ENCODE results near the gene RPL28. TPM values are rescaled to one million over a fixed set of nuclear protein-coding genes. Genes with fewer than 3 reads are reported as not detected.

RPL28 gene
- total and polyA plus RNA-seq, 2 donors (not counting 3 experiments of a cell fraction or from before 2014, with no cell fraction given), result 1,872 to 3,435 TPM

- TF ChIP-seq MAX (IDR thresholded peaks at IDR 0.05; ENCODE audit: insufficient read depth, insufficient read length), result no peak
- no peak for TF ChIP-seq FOS (IDR thresholded peaks at IDR 0.05; ENCODE audit: borderline replicate concordance, insufficient read depth, low read length)
- no peak for TF ChIP-seq POLR2A (IDR thresholded peaks at IDR 0.05; ENCODE audit: low read depth, low read length)
- no peak for TF ChIP-seq JUN (IDR thresholded peaks at IDR 0.05; ENCODE audit: borderline replicate concordance, insufficient read depth, insufficient read length, low read depth)
- TF ChIP-seq EZH2 (IDR thresholded peaks at IDR 0.05; ENCODE audit: borderline replicate concordance, low read depth, low read length, severe bottlenecking), result no peak
- no peak for TF ChIP-seq CTCF (IDR thresholded peaks at IDR 0.05; ENCODE audit: extremely low read depth in 1 of 2, insufficient read depth in 1 of 2, low read depth in 1 of 2, low read length in 2 of 2)
- TF ChIP-seq MYC (IDR thresholded peaks at IDR 0.05; ENCODE audit: low read depth, low read length), result no peak
- no peak for TF ChIP-seq GATA2 (IDR thresholded peaks at IDR 0.05; ENCODE audit: insufficient read depth, insufficient read length, low read depth, low read length)
Observed at GRCh38 chr19:55434356-55434919, 48.7 kb downstream of the RPL28 start.

More at GRCh38 chr19:55434356-55434919, 48.7 kb downstream of the RPL28 start:
- ChIA-PET POLR2A (no interaction called here), CTCF (no interaction called here)
- H2AFZ ChIP-seq (ENCODE audit: low read depth, low read length), result no peak overlapping the region
- no peak for FAIRE-seq
- dilution Hi-C loops (cut with MboI; ENCODE audit: extremely low pct_ligation_motif_present, low sequenced_read_pairs) (no loop called here), intact Hi-C loops (cut with micrococcal nuclease) (no loop called here)
- no peak overlapping the region for H3K27ac ChIP-seq (ENCODE audit: insufficient read depth, low read depth, low read length)
- no peak overlapping the region for H3K4me3 ChIP-seq (replicated peaks in 1 of 3; ENCODE audit: insufficient read depth in 1 of 3, low read depth in 1 of 3, low read length in 3 of 3)
- no peak overlapping the region for H3K9ac ChIP-seq (replicated peaks; ENCODE audit: extremely low read depth, insufficient read depth, low read length)
- no peaks in the 10 kb centered on the region for H3K9me1 ChIP-seq (replicated peaks; ENCODE audit: control insufficient read depth, extremely low read depth, insufficient read depth, low read length)
- H3K4me1 ChIP-seq (ENCODE audit: control insufficient read depth, extremely low read depth, insufficient read depth, low read length), result no peaks in the 10 kb centered on the region
- H3K27me3 ChIP-seq (ENCODE audit: control insufficient read depth in 2 of 2, insufficient read depth in 2 of 2, low read length in 2 of 2), result peaks cover 4 to 7% of the 10 kb centered on the region in 2 experiments
- H3K4me2 ChIP-seq (ENCODE audit: insufficient read depth, low read length), result no peak overlapping the region
- BruUV-seq (replicated peaks), result no TSS peak
- no peaks in the 10 kb centered on the region for H3K79me2 ChIP-seq (ENCODE audit: control insufficient read depth, insufficient read depth, low read length)
- no peaks in the 10 kb centered on the region for H3K9me3 ChIP-seq (replicated peaks; ENCODE audit: control insufficient read depth, insufficient read depth, low read length)
- DNase-seq (ENCODE audit: low read depth, low spot score), result no peak
- H3K36me3 ChIP-seq (ENCODE audit: control insufficient read depth in 2 of 2, extremely low read depth in 1 of 2, insufficient read depth in 2 of 2, low read length in 2 of 2), result no peaks in the 10 kb centered on the region
- no peaks in the 10 kb centered on the region for H4K20me1 ChIP-seq (replicated peaks; ENCODE audit: control insufficient read depth, extremely low read depth, insufficient read depth, low read length)
